Liver (tissue), 9 donors: ENCODE data around the gene STAM. TPM values are rescaled to one million over a fixed set of nuclear protein-coding genes. Genes with fewer than 3 reads are reported as not detected.

ENCODE experiments used
- DNase-seq: peaks from one replicate; pipeline ENCODE4 v3.0.0-alpha.2; 2017; ENCODE audit warnings: low spot score
- H3K27ac ChIP-seq, 2 donors: one replicate each; pipeline ENCODE4 v1.7.0; 2013; ENCODE audit warnings: inconsistent platforms in 2 of 2, low read length in 2 of 2, control low read depth in 1 of 2, low read depth in 1 of 2, mild to moderate bottlenecking in 1 of 2
- H3K27me3 ChIP-seq, 4 donors: one replicate each; pipeline versions ENCODE4 v1.6.1 to v1.7.0; 2013; ENCODE audit warnings: low read length in 3 of 4, inconsistent platforms in 1 of 4, mild to moderate bottlenecking in 1 of 4, moderate library complexity in 1 of 4; ENCODE audit not compliant: control insufficient read depth in 4 of 4, insufficient read depth in 4 of 4
- H3K36me3 ChIP-seq, 4 donors: one replicate each; pipeline versions ENCODE4 v1.6.1 to v1.7.0; 2013; ENCODE audit warnings: low read length in 3 of 4, mild to moderate bottlenecking in 3 of 4, low read depth in 1 of 4, moderate library complexity in 1 of 4; ENCODE audit not compliant: control insufficient read depth in 4 of 4, insufficient read depth in 3 of 4
- H3K4me1 ChIP-seq, 4 donors: one replicate each; pipeline versions ENCODE4 v1.6.1 to v1.7.0; 2013; ENCODE audit warnings: low read length in 3 of 4, mild to moderate bottlenecking in 3 of 4, moderate library complexity in 1 of 4; ENCODE audit not compliant: control insufficient read depth in 4 of 4, insufficient read depth in 4 of 4
- H3K4me3 ChIP-seq, 3 donors: one replicate each; pipeline versions ENCODE4 v1.6.1 to v1.7.0; 2013; ENCODE audit warnings: low read length in 3 of 3, control low read depth in 1 of 3, low read depth in 1 of 3, mild to moderate bottlenecking in 1 of 3
- H3K9ac ChIP-seq, 2 donors: one replicate each; pipeline ENCODE4 v1.7.0; 2013; ENCODE audit warnings: low read length in 2 of 2, mild to moderate bottlenecking in 2 of 2, moderate library complexity in 2 of 2, control low read depth in 1 of 2, low read depth in 1 of 2
- H3K9me3 ChIP-seq, 4 donors: one replicate each; pipeline versions ENCODE4 v1.6.1 to v1.7.0; 2013; ENCODE audit warnings: low read length in 3 of 4; ENCODE audit not compliant: control insufficient read depth in 4 of 4
- EGR1 ChIP-seq, 2 donors: IDR thresholded peaks; 2 replicates each; pipeline ENCODE4 v1.6.1; 2016 to 2018; ENCODE audit warnings: antibody characterized with exemption in 2 of 2, low read depth in 2 of 2
- FOXA1 ChIP-seq: IDR thresholded peaks from 2 replicates; pipeline ENCODE4 v1.6.1; 2016; ENCODE audit warnings: antibody characterized with exemption
- FOXA2 ChIP-seq: IDR thresholded peaks from 2 replicates; pipeline ENCODE4 v1.6.1; 2016; ENCODE audit warnings: antibody characterized with exemption
- GABPA ChIP-seq, 2 donors: IDR thresholded peaks in 1 of 2; conservative IDR thresholded peaks in 1 of 2; 2 replicates each; pipeline ENCODE4 v1.6.1; 2016; ENCODE audit warnings: antibody characterized with exemption in 2 of 2, mild to moderate bottlenecking in 1 of 2, moderate library complexity in 1 of 2
- HNF4A ChIP-seq, 2 donors: conservative IDR thresholded peaks; 2 replicates each; pipeline ENCODE4 v1.6.1; 2016; ENCODE audit warnings: antibody characterized with exemption in 2 of 2, mild to moderate bottlenecking in 2 of 2
- HNF4G ChIP-seq: IDR thresholded peaks from 2 replicates; pipeline ENCODE4 v1.6.1; 2016; ENCODE audit warnings: antibody characterized with exemption
- JUND ChIP-seq, 2 donors: IDR thresholded peaks; 2 replicates each; pipeline ENCODE4 v1.6.1; 2016; ENCODE audit warnings: antibody characterized with exemption in 2 of 2
- NR2F2 ChIP-seq: IDR thresholded peaks from 2 replicates; pipeline ENCODE4 v1.6.1; 2016; ENCODE audit warnings: antibody characterized with exemption
- RAD21 ChIP-seq, 2 donors: IDR thresholded peaks; 2 replicates each; pipeline ENCODE4 v1.6.1; 2016; ENCODE audit warnings: antibody characterized with exemption in 2 of 2, mild to moderate bottlenecking in 2 of 2
- RXRA ChIP-seq, 2 donors: IDR thresholded peaks; 2 replicates each; pipeline ENCODE4 v1.6.1; 2017 to 2018; ENCODE audit warnings: antibody characterized with exemption in 2 of 2, mild to moderate bottlenecking in 1 of 2
- SP1 ChIP-seq: IDR thresholded peaks from 2 replicates; pipeline ENCODE4 v1.6.1; 2018; ENCODE audit warnings: antibody characterized with exemption, mild to moderate bottlenecking
- TAF1 ChIP-seq: conservative IDR thresholded peaks from 2 replicates; pipeline ENCODE4 v1.6.1; 2016; ENCODE audit warnings: antibody characterized with exemption, mild to moderate bottlenecking
- YY1 ChIP-seq: IDR thresholded peaks from 2 replicates; pipeline ENCODE4 v1.6.1; 2016; ENCODE audit warnings: antibody characterized with exemption, mild to moderate bottlenecking
- WGBS: extraction: QIAGEN DNeasy Blood & Tissue Kit; methylation state at CpG from one replicate; pipeline ENCODE4 v1.1.7; 2013; 5-methylcytosine and 5-hydroxymethylcytosine counted together
- polyA plus RNA-seq, 2 donors: library from polyadenylated mRNA; stranded (reverse) in 1 of 2; unstranded in 1 of 2; fragments of 200-250 nt in 1 of 2; fragments of >200 nt in 1 of 2; fragmentation: Nextera tagmentation in 1 of 2; extraction: Ambion mirVana in 1 of 2; gene quantifications; one replicate each; pipeline versions ENCODE4 v1.2.1 to v1.2.3, GENCODE V29; 2013 to 2015
- total RNA-seq, 2 donors: library from RNA; depleted of rRNA; stranded (reverse); fragments of >200 nt; gene quantifications; one replicate each; pipeline ENCODE4 v1.2.3, GENCODE V29; 2014
- TF ChIP-seq, protein P1 (sequence below): IDR thresholded peaks from 2 replicates; pipeline ENCODE4 v1.6.1; 2016; ENCODE audit warnings: antibody characterized with exemption
- TF ChIP-seq, protein P2 (sequence below): IDR thresholded peaks from 2 replicates; pipeline ENCODE4 v1.6.1; 2016; ENCODE audit warnings: antibody characterized with exemption, mild to moderate bottlenecking
- TF ChIP-seq, protein P3 (sequence below): fragments of 150-350 bp; IDR thresholded peaks from 2 replicates; pipeline ENCODE4 v1.5.1; 2017; ENCODE audit warnings: improper control_type of control experiment, low read depth, low read length; ENCODE audit not compliant: missing input control
- TF ChIP-seq, protein P4 (sequence below): IDR thresholded peaks from 2 replicates; pipeline ENCODE4 v1.6.1; 2016; ENCODE audit warnings: antibody characterized with exemption
- TF ChIP-seq, protein P5 (sequence below): IDR thresholded peaks from 2 replicates; pipeline ENCODE4 v1.6.1; 2016; ENCODE audit warnings: antibody characterized with exemption
- donor health status: healthy.
- donor health status: healthy.
- donor health status: healthy.
- donor health status: healthy.
- donor health status: healthy.

STAM gene
- total and polyA plus RNA-seq, 4 donors: 4.9 to 32.4 (median 6.7) TPM

DNA sequence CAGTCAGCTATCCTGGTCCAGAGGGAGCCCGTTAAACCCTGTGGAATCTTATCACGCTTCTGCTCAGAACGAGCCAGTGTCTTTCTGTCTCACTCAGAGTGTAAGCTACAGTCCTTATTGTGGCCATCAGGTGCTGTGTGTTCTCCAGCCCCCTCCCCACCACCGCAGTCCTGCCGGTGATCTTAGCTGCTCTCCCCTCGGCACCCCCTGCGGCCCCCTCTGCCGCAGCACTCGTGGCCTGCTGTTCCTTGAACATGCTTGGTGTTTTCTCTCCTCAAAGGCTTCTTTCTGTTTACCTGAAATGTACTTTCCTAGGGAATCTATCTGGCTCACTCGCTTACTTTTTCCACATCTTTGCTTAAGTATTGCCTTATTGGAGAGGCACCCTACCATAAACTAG, 69.8 kb downstream of the STAM start:
- no peaks in the 10 kb centered on the region for H3K27me3 ChIP-seq
- H3K27ac ChIP-seq: no peak overlapping the region
- H3K9ac ChIP-seq: no peak overlapping the region
- TF ChIP-seq, protein P1, sequence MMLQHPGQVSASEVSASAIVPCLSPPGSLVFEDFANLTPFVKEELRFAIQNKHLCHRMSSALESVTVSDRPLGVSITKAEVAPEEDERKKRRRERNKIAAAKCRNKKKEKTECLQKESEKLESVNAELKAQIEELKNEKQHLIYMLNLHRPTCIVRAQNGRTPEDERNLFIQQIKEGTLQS: no peak
- TF ChIP-seq, protein P2, sequence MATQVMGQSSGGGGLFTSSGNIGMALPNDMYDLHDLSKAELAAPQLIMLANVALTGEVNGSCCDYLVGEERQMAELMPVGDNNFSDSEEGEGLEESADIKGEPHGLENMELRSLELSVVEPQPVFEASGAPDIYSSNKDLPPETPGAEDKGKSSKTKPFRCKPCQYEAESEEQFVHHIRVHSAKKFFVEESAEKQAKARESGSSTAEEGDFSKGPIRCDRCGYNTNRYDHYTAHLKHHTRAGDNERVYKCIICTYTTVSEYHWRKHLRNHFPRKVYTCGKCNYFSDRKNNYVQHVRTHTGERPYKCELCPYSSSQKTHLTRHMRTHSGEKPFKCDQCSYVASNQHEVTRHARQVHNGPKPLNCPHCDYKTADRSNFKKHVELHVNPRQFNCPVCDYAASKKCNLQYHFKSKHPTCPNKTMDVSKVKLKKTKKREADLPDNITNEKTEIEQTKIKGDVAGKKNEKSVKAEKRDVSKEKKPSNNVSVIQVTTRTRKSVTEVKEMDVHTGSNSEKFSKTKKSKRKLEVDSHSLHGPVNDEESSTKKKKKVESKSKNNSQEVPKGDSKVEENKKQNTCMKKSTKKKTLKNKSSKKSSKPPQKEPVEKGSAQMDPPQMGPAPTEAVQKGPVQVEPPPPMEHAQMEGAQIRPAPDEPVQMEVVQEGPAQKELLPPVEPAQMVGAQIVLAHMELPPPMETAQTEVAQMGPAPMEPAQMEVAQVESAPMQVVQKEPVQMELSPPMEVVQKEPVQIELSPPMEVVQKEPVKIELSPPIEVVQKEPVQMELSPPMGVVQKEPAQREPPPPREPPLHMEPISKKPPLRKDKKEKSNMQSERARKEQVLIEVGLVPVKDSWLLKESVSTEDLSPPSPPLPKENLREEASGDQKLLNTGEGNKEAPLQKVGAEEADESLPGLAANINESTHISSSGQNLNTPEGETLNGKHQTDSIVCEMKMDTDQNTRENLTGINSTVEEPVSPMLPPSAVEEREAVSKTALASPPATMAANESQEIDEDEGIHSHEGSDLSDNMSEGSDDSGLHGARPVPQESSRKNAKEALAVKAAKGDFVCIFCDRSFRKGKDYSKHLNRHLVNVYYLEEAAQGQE: no peak
- TF ChIP-seq RXRA (IDR thresholded peaks at IDR 0.05) (no peak), HNF4A (conservative IDR thresholded peaks at IDR 0.05) (no peak), JUND (IDR thresholded peaks at IDR 0.05) (no peak), RAD21 (IDR thresholded peaks at IDR 0.05) (no peak), NR2F2 (no peak), GABPA (IDR thresholded peaks at IDR 0.05 in 1 of 2, conservative IDR thresholded peaks at IDR 0.05 in 1 of 2) (no peak), YY1 (no peak), SP1 (no peak), FOXA1 (no peak), HNF4G (no peak), TAF1 (no peak), EGR1 (IDR thresholded peaks at IDR 0.05; ENCODE audit: low read depth in 2 of 2) (no peak)
- TF ChIP-seq, protein P3, sequence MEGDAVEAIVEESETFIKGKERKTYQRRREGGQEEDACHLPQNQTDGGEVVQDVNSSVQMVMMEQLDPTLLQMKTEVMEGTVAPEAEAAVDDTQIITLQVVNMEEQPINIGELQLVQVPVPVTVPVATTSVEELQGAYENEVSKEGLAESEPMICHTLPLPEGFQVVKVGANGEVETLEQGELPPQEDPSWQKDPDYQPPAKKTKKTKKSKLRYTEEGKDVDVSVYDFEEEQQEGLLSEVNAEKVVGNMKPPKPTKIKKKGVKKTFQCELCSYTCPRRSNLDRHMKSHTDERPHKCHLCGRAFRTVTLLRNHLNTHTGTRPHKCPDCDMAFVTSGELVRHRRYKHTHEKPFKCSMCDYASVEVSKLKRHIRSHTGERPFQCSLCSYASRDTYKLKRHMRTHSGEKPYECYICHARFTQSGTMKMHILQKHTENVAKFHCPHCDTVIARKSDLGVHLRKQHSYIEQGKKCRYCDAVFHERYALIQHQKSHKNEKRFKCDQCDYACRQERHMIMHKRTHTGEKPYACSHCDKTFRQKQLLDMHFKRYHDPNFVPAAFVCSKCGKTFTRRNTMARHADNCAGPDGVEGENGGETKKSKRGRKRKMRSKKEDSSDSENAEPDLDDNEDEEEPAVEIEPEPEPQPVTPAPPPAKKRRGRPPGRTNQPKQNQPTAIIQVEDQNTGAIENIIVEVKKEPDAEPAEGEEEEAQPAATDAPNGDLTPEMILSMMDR: no peak
- TF ChIP-seq, protein P4, sequence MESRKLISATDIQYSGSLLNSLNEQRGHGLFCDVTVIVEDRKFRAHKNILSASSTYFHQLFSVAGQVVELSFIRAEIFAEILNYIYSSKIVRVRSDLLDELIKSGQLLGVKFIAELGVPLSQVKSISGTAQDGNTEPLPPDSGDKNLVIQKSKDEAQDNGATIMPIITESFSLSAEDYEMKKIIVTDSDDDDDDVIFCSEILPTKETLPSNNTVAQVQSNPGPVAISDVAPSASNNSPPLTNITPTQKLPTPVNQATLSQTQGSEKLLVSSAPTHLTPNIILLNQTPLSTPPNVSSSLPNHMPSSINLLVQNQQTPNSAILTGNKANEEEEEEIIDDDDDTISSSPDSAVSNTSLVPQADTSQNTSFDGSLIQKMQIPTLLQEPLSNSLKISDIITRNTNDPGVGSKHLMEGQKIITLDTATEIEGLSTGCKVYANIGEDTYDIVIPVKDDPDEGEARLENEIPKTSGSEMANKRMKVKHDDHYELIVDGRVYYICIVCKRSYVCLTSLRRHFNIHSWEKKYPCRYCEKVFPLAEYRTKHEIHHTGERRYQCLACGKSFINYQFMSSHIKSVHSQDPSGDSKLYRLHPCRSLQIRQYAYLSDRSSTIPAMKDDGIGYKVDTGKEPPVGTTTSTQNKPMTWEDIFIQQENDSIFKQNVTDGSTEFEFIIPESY: no peak
- TF ChIP-seq, protein P5, sequence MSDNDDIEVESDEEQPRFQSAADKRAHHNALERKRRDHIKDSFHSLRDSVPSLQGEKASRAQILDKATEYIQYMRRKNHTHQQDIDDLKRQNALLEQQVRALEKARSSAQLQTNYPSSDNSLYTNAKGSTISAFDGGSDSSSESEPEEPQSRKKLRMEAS: no peak
- WGBS: 96% methylated on average over 10 of the region's 10 CpGs
- peaks cover 10 to 24% (median 20%) of the 10 kb centered on the region in 4 donors for H3K36me3 ChIP-seq
- H3K9me3 ChIP-seq: no peaks in the 10 kb centered on the region
- H3K4me3 ChIP-seq: no peak overlapping the region
- no peaks in the 10 kb centered on the region for H3K4me1 ChIP-seq
- no peak for DNase-seq

DNA sequence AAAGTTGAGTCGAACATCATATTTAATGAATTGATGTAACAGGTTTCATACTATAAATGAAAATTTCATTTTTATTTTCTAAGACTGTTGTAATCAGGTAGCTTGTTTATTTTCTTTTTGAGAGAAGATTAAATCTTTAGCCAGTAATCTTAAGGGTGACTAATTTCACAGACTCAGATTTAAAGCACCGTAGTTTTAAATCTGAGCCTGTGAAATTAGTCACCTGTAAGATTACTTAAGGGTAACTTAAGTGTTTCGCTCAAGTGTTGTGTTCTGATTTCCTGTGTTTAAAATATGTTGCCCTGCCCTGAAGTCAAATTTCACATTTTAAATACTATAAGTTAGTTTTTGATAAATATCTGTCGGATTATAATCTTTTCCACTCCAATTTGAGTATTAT, 72.2 kb downstream of the STAM start:
- H3K9ac ChIP-seq: no peak overlapping the region
- peaks cover 8 to 19% (median 14%) of the 10 kb centered on the region in 4 donors for H3K36me3 ChIP-seq
- no peaks in the 10 kb centered on the region for H3K27me3 ChIP-seq
- no peak overlapping the region for H3K27ac ChIP-seq
- no peak for DNase-seq
- H3K4me1 ChIP-seq: no peaks in the 10 kb centered on the region
- no peak overlapping the region for H3K4me3 ChIP-seq
- WGBS: 97% methylated on average over 4 of the region's 4 CpGs
- no peaks in the 10 kb centered on the region for H3K9me3 ChIP-seq
- TF ChIP-seq FOXA2: no peak
- TF ChIP-seq YY1: no peak
- TF ChIP-seq SP1: no peak
- TF ChIP-seq, protein P2: no peak
- TF ChIP-seq TAF1: no peak
- TF ChIP-seq, protein P3: no peak
- TF ChIP-seq RXRA (IDR thresholded peaks at IDR 0.05): no peak
- TF ChIP-seq, protein P5: no peak
- TF ChIP-seq JUND (IDR thresholded peaks at IDR 0.05): no peak
